ENCODE data around the gene ING1.

Gene ING1

GRCh38 chr13:110759710-110760109 lies 46.2 kb downstream of the ING1 start:
- TF ChIP-seq GATA1 (IDR thresholded peaks at IDR 0.05; ENCODE audit: low read depth, low read length) (no peak), POLR2A (IDR thresholded peaks at IDR 0.05; ENCODE audit: low read length) (no peak)
- no peak for DNase-seq

DNA sequence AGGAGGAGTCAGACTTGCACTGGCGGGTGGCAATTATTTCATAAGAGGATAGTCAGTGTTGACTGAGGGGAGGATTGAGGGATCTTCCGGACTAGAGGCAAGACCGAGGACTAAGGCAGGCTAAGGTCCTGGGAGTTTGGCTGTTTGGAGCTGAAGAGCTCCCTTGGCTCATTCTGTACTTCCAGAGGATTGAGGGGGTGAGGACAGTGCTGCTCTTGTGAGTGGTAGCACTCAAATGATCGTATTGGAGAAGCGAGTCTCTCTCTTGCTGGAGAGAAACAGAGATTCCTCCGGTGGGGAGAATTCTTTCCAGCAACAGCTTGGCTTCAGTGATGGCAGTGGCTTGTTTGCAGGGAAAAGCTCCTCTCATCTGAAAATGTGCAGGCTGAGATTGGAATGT lies 47.1 kb downstream of the ING1 start:
- no peak for TF ChIP-seq POLR2A (IDR thresholded peaks at IDR 0.05; ENCODE audit: low read length)
- no peak for TF ChIP-seq GATA1 (IDR thresholded peaks at IDR 0.05; ENCODE audit: low read depth, low read length)

GRCh38 chr13:110766671-110767430 lies 53.4 kb downstream of the ING1 start:
- no peak for DNase-seq
- TF ChIP-seq GATA1 (IDR thresholded peaks at IDR 0.05; ENCODE audit: low read depth, low read length) (no peak), POLR2A (IDR thresholded peaks at IDR 0.05; ENCODE audit: low read length) (no peak)

More for the DNA sequence above, 47.1 kb downstream of the ING1 start:
- DNase-seq = no peak

GRCh38 chr13:110767476-110767875 lies 54.0 kb downstream of the ING1 start:
- DNase-seq = no peak
- TF ChIP-seq GATA1 (IDR thresholded peaks at IDR 0.05; ENCODE audit: low read depth, low read length) = no peak

GRCh38 chr13:110769097-110769496 lies 55.6 kb downstream of the ING1 start:
- TF ChIP-seq POLR2A (IDR thresholded peaks at IDR 0.05; ENCODE audit: low read length) (no peak), GATA1 (IDR thresholded peaks at IDR 0.05; ENCODE audit: low read depth, low read length) (no peak)

DNA sequence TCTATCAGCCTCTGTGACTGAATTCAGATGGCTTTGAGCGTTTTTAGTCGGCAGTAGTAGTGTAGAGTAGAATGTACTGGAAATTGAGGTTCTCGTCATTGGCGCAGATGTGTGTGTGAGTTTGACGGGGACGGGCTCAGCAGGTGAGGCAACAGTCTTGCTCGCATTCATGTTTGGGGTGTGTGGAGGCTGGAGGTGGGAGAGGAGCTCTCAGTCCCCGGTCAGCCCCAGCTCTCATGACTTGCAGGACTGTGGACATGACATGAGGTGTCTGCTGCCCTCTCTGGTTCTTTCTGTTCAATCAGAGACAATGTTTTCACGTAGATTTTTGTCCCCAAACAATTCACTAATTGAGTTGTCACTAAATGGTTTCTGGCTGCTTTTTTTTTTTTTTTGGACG lies 57.2 kb downstream of the ING1 start:
- DNase-seq = no peak
- TF ChIP-seq GATA1 (IDR thresholded peaks at IDR 0.05; ENCODE audit: low read depth, low read length) = no peak

More at GRCh38 chr13:110769097-110769496, 55.6 kb downstream of the ING1 start:
- DNase-seq = no peak

GRCh38 chr13:110771194-110771593 lies 57.7 kb downstream of the ING1 start:
- TF ChIP-seq GATA1 (IDR thresholded peaks at IDR 0.05; ENCODE audit: low read depth, low read length) = no peak
- TF ChIP-seq POLR2A (IDR thresholded peaks at IDR 0.05; ENCODE audit: low read length) = no peak
- no peak for DNase-seq

DNA sequence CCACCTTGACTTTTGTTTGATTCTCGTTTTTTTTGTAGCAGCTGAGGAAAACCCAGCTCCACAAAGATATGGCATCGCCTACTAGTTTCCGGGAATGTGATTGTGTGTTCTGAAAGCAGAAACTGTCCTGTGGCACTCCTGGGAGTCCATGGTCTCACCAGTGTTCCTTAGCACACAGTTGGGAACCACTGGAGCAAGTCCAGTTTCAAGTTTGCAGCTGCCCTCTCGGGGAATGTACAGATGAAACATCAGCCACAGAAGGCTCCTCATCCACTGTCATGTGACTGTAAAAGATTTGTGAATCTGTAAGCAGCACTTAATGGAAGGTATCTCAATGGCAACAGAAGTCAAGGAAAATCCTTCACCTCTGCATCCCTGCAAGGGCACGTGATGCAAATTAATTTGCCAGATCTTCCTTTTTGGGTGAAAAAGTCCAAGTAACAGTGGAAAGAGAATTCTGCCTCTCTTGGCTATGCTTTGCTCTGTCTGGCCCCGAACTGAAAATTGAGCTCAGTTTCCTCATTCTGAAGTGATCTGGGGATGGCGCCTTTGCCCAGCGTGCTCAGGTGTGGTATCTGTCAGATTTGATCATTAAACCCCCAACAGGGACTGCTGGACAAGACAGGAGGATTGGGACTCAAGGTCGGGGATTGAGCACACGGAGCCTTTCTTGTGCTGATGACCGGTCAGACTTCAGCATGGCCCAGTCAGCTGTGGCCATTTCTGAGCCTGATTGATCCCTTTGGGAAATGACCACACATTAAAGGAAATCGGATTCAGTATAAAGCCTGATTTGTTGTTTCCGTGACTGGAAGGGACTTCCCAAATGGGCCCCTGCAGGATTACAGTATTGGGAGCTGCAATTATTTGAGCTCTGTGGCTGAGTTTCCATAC lies 58.8 kb downstream of the ING1 start:
- no peak for DNase-seq
- TF ChIP-seq GATA1 (IDR thresholded peaks at IDR 0.05; ENCODE audit: low read depth, low read length) = no peak
- no peak for TF ChIP-seq POLR2A (IDR thresholded peaks at IDR 0.05; ENCODE audit: low read length)

All from erythroblast (primary cell).